HUES64 (cell line): Measurements from ENCODE around the gene APOL4. TPM values are rescaled to one million over a fixed set of nuclear protein-coding genes. Genes with fewer than 3 reads are reported as not detected.
"Not testable (repeated sequence)": the region's sequence is repeated elsewhere in the genome, so short reads cannot be mapped to it uniquely, and the experiment has no call there.

Source experiments
- H3K27ac ChIP-seq: 2 replicates; pipeline ENCODE4 v1.7.0; 2013; ENCODE audit warnings: low read depth, low read length, inconsistent platforms
- H3K27me3 ChIP-seq: 2 replicates; pipeline ENCODE4 v1.6.1; 2013; ENCODE audit warnings: mild to moderate bottlenecking, low read length; ENCODE audit not compliant: insufficient read depth
- H3K36me3 ChIP-seq: 2 replicates; pipeline ENCODE4 v1.6.1; 2013; ENCODE audit warnings: mild to moderate bottlenecking, low read length; ENCODE audit not compliant: insufficient read depth
- H3K4me1 ChIP-seq: 2 replicates; pipeline ENCODE4 v1.6.1; 2013; ENCODE audit warnings: mild to moderate bottlenecking, low read length, moderate library complexity; ENCODE audit not compliant: insufficient read depth
- H3K4me3 ChIP-seq: 2 replicates; pipeline ENCODE4 v1.5.1; 2013; ENCODE audit warnings: mild to moderate bottlenecking, low read length, moderate library complexity
- H3K9ac ChIP-seq: 2 replicates; pipeline ENCODE4 v1.6.1; 2013; ENCODE audit warnings: mild to moderate bottlenecking, low read depth, low read length
- H3K9me3 ChIP-seq: 2 replicates; pipeline ENCODE4 v1.6.1; 2013; ENCODE audit warnings: low read depth, low read length; ENCODE audit not compliant: insufficient read depth
- WGBS: fragments of 150-250, 120-280 bp; methylation state at CpG from one replicate; pipeline ENCODE4 v1.1.7; 2013; ENCODE audit warnings: missing lambda C conversion rate; 5-methylcytosine and 5-hydroxymethylcytosine counted together
- polyA plus RNA-seq, 2 experiments: library from polyadenylated mRNA; stranded (reverse); fragments of 50-300 nt; gene quantifications; one replicate each; pipeline ENCODE4 v1.2.3, GENCODE V29; 2013

APOL4 gene, protein sequence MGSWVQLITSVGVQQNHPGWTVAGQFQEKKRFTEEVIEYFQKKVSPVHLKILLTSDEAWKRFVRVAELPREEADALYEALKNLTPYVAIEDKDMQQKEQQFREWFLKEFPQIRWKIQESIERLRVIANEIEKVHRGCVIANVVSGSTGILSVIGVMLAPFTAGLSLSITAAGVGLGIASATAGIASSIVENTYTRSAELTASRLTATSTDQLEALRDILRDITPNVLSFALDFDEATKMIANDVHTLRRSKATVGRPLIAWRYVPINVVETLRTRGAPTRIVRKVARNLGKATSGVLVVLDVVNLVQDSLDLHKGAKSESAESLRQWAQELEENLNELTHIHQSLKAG
- polyA plus RNA-seq (2013, experiment 1 of 2) = 0.25 TPM
- 0.06 TPM for polyA plus RNA-seq (2013, experiment 2 of 2)

DNA sequence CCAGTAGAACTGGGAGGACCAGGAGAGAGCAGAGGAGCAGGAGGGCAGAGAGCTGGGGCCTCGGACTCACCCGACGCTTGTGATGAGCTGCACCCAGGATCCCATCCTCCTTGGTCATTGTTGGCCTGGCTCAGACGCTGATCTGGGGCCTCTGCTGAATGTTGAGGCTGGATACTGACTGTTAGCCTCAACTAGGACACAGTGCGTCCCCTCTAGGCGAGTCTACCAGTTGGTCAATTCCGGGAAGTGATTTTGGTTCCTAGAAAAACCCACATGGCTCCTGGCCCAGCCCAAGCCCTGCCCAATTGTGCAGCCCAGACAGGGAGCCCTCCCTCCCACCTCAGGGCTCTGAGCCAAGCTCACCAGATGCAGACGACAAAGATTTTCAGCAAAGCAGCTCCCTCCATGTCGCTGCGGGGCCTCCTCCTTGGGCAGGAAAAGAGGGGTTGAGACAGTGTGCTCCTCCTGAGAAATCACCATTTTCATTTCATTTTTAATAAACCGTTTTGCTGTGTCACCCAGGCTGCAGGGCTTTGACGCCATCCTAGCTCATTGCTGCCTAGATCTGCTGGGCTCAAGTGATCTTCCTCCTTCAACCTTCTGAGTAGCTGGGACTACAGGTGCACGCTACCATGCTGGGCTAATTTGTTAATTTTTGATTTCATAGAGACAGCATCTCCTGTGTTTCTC is at the start of gene APOL4:
APOL4 (minus strand) TSS at position 180 of the 690 bp plus-strand sequence; CDS start at position 105, 75 bp downstream.
- H3K9me3 ChIP-seq = no peaks in the 10 kb centered on the region
- H3K27ac ChIP-seq = no peak within 1 kb of the TSS
- peaks cover 16% of the 10 kb centered on the region for H3K4me1 ChIP-seq
- no peak within 1 kb of the TSS for H3K9ac ChIP-seq
- 92% methylated on average over 13 of the region's 13 CpGs for WGBS
- H3K4me3 ChIP-seq = no peak within 1 kb of the TSS
- H3K27me3 ChIP-seq = no peaks in the 10 kb centered on the region
- no peaks in the 10 kb centered on the region for H3K36me3 ChIP-seq

DNA sequence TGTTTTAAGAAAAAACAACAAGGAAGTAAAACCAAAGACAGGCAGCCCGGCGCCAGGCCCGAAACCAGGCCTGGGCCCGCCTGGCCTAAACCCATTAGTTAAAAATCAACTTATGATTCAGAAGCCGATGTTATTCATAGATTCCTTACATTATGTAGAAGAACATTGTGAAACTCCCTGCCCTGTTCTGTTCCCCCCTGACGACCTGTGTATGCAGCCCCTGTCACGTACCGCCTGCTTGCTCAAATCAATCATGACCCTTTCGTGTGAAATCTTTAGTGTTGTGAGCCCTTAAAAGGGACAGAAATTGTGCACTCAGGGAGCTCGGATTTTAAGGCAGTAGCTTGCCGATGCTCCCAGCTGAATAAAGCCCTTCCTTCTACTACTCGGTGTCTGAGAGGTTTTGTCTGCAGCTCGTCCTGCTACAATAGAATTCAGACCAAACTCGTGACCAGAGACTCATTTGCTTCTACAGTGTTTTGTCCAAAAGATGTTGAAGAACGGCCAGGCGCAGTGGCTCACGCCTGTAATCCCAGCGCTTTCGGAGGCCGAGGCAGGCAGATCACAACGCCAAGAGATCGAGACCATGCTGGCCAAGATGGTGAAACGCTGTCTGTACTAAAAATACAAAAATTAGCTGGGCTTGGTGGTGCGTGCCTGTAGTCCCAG is 48.8 kb upstream of the APOL4 start:
- WGBS = 93% methylated on average over 24 of the region's 24 CpGs
- not testable (repeated sequence) for H3K4me1 ChIP-seq, H3K27ac ChIP-seq, H3K4me3 ChIP-seq, H3K36me3 ChIP-seq, H3K27me3 ChIP-seq, H3K9ac ChIP-seq
- peaks cover 16% of the 10 kb centered on the region for H3K9me3 ChIP-seq

DNA sequence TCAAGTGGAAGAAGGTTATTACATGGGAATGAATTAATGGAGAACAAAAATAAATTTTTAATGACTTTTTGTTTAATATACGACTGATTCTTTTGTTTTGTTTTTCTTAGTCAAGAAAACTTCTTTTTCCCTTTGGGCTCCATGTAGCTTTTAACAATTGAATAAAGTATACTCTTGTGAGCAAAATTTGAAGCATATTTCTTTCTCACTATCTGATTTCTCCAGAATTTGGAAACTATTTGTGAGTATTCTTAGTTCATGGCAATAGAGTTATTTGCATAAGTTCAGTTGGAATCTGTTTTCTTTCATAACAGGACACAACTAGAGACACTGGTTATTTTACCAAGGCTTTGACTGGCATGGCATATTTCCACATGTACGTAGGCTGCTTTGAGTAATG is 47.6 kb upstream of the APOL4 start:
- Histone ChIP-seq H3K9ac (no peak overlapping the region), H3K36me3 (no peaks in the 10 kb centered on the region), H3K4me1 (peaks cover 6% of the 10 kb centered on the region), H3K9me3 (peaks cover 16% of the 10 kb centered on the region), H3K4me3 (no peak overlapping the region), H3K27me3 (no peaks in the 10 kb centered on the region), H3K27ac (no peak overlapping the region)
- WGBS = 96% methylated on average over 2 of the region's 2 CpGs

DNA sequence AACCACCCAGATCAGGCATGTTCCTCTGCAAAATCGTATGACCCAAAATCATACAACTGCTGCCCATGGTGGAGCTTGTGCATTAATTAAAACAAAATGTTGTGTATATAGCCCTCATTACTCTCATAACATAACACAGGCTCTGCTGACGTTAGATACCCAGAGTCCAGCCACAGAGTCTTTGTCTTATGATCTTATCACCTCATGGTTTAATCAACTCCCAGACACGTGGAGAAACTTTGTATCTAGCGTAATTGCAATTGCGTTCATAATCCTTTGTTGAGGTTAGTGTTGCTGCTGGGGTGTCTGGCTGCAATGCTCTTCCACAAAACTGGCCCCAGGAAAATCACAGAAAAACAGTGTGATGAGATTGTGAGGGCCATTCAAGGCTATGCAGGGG is 46.3 kb upstream of the APOL4 start:
- 97% methylated on average over 5 of the region's 5 CpGs for WGBS
- H3K4me3 ChIP-seq = no peak overlapping the region
- no peaks in the 10 kb centered on the region for H3K36me3 ChIP-seq
- peaks cover 6% of the 10 kb centered on the region for H3K4me1 ChIP-seq
- H3K9me3 ChIP-seq = peaks cover 16% of the 10 kb centered on the region
- H3K27ac ChIP-seq = no peak overlapping the region
- no peaks in the 10 kb centered on the region for H3K27me3 ChIP-seq
- H3K9ac ChIP-seq = no peak overlapping the region

DNA sequence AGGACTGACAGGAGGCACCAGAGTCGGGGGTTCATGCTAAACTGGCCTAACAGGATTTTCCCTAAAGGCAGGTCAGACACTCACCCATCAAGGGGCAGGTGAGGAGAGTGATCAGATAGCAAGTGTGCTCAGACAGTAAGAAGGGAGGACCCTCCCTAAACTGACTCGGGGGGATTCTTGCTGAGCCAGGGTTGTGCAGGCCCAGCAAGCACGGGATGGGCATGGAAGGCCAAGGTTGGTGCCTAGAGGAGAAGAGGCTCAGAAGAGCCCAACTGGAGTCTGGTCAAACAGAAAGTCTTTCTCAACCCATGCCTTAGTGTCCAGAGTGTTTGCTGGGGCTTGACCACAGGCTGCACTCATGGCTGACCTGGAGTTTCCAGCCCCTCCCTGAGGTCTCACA is 45.1 kb upstream of the APOL4 start:
- Histone ChIP-seq H3K27me3 (no peaks in the 10 kb centered on the region), H3K4me3 (no peak overlapping the region), H3K9ac (no peak overlapping the region), H3K4me1 (peaks cover 6% of the 10 kb centered on the region), H3K9me3 (peaks cover 16% of the 10 kb centered on the region), H3K36me3 (no peaks in the 10 kb centered on the region), H3K27ac (no peak overlapping the region)
- WGBS = 87% methylated on average over 3 of the region's 3 CpGs

DNA sequence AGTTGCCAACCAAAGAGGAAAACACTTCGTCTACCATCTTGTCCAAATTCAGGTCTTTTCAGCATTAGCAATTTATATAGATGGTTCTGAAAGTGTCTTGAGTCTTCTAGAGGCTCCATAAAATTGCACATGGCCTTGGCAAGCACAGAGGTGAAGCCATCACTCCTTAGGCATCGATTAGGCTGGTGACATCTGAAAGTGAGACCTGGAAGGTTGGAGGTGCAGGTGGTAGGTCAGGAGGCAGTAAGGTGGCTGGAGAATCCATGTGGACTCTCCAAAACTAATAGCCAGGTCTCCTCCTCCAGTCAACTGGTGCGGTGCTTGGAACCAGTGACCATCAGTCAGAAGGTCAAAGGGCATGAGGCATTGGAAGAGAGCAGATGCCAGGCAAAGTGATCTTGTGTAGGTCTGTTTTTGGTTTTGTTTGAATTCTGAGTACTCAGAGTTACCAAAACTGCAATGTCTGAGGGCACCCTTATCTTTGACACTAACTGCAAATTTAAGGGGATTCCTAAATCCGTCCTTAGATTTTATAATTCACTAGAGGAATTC is 44.3 kb upstream of the APOL4 start:
- Histone ChIP-seq H3K9me3 (peaks cover 16% of the 10 kb centered on the region), H3K27me3 (no peaks in the 10 kb centered on the region), H3K4me3 (no peak overlapping the region), H3K9ac (no peak overlapping the region), H3K27ac (no peak overlapping the region), H3K4me1 (no peaks in the 10 kb centered on the region), H3K36me3 (no peaks in the 10 kb centered on the region)
- 87% methylated on average over 4 of the region's 4 CpGs for WGBS

DNA sequence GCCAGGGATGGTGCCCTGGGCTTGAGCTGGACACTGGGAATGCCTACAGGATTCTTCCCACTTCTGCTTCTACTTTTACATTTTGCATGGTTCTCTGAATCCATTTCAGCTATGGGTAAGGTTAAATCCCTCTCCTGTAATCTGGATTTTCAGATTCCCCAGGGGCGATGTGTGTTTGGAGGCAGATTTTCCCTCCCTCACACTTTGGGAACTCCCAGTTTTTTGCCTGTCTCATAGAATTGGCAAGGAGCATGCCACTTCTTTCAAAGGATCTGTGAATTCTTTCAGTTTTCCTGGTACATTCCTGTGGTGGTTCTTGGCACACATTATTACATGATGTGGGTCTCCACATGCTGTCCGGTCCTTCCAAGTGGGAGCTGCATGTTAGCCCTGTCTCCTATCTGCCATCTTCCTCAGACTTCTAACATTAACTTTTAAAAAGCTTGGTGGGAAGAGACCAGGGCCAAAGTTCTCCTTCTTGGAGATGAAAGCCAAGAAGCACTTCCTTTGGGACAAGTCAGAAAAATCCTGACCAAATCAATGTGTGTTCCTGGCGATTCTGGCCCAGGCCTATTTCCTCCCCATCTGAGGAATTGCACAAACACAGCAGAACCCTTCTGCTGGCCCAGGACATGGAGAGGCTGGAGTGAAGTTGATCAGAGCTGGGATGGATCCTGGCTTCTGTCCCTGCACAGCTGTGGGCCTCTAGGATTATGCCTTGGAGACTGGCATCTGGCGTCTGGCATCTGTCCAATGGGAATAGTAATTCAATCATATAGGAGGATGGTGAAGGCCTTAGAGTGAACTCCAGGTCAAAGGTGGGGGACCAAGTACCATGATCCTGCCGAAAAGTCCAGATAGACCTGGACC is 43.1 kb upstream of the APOL4 start:
- Histone ChIP-seq H3K27me3 (no peaks in the 10 kb centered on the region), H3K9ac (no peak overlapping the region), H3K9me3 (peaks cover 16% of the 10 kb centered on the region), H3K36me3 (no peaks in the 10 kb centered on the region), H3K27ac (no peak overlapping the region), H3K4me1 (peaks cover 3% of the 10 kb centered on the region; the same call in 1 of the 2 replicates), H3K4me3 (no peak overlapping the region)
- whole genome bisulfite sequencing = 88% methylated on average over 5 of the region's 5 CpGs

DNA sequence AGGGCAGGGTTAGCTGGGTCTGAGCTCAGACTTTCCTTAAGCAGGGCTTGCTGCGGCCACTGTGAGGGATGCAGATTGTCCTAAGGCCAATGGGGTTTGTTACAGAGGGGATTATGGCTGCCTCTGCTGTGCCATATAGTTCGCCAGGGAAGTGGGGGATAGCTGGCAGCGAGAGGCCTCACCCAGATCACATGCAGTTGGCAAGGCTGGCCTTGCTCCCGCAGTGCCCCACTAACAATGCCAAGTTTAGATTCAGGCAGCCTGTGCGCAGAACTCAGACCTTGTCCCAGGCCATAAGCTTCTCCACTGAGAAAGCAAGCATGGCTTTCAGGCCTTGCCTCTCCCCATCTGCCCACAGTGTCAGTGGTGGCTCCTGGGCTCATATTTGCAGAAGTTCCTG is 42.4 kb upstream of the APOL4 start:
- Histone ChIP-seq H3K9me3 (peaks cover 10% of the 10 kb centered on the region), H3K27ac (no peak overlapping the region), H3K9ac (no peak overlapping the region), H3K36me3 (no peaks in the 10 kb centered on the region), H3K4me3 (no peak overlapping the region), H3K4me1 (peaks cover 8% of the 10 kb centered on the region), H3K27me3 (no peaks in the 10 kb centered on the region)
- 92% methylated on average over 5 of the region's 5 CpGs for WGBS

DNA sequence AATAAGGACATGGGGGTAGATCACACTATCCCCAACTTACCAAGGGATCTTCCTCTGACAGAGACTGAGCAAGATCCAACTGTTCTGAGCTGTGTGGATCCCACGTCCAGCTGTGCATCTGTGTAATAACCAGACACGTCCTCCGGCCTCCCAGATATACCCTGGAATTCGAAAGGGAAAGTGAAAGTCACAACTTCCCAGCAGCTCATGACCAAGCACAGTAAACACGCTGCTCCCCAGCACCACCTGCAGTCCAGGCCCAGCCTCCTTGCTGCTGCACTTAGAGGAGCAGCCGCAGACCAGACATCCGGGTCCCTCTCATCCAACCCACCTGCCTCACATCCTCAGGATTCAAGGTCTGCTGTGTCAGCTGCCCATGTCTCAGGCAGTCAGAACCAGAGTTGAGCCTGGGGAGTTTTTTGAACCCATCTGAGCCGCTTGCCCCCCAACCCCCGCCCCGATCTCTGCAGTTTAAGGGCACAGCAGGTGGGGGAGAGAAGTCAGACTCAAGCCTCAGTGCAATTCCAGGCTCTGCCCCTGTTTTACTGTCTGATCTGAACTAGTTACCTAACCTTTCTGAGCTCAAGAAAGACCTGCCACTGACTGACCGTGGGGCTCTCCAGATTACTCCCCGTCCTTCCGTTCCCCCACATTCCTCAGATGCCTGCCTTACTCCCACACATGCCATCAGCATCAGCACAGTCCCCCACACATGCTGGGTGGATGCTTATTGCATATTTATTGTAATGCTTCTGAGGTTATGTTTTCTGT is 38.0 kb upstream of the APOL4 start, which contains the start of gene APOL2:
APOL2 (minus strand) TSS at position 127 of the 771 bp plus-strand sequence. CDS start 6,365 bp downstream, outside the sequence.
- H3K27ac ChIP-seq = peak within 1 kb of the TSS; percentile 44; the same call in 1 of the 2 replicates
- peak within 1 kb of the TSS; percentile 60 for H3K9ac ChIP-seq
- H3K9me3 ChIP-seq = no peaks in the 10 kb centered on the region
- WGBS = 18% methylated on average over 13 of the region's 13 CpGs
- no peaks in the 10 kb centered on the region for H3K27me3 ChIP-seq
- H3K4me1 ChIP-seq = peaks cover 14% of the 10 kb centered on the region
- H3K36me3 ChIP-seq = no peaks in the 10 kb centered on the region
- H3K4me3 ChIP-seq = peak within 1 kb of the TSS; percentile 60

DNA sequence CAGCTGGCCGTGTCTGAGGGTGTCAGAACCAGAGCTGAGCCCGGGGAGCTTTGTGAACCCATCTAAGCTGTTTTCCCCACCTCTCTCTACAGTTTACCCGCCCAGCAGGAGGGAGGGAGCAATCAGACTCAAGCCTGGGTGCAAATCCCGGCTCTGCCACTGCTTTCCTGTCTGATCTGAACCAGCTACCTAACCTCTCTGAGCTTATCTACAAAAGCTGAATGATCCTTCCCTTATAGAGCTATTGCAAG is 37.5 kb upstream of the APOL4 start:
- Histone ChIP-seq H3K4me3 (peak overlapping the region; percentile 60), H3K36me3 (no peaks in the 10 kb centered on the region), H3K27ac (0 out of 2 replicates have a peak overlapping the region, but pooled peaks have one; percentile 16), H3K9ac (peak overlapping the region; percentile 60), H3K27me3 (no peaks in the 10 kb centered on the region), H3K4me1 (peaks cover 14% of the 10 kb centered on the region), H3K9me3 (no peaks in the 10 kb centered on the region)
- 40% methylated on average over 4 of the region's 4 CpGs for WGBS
